ENCODE measurements around the gene SRRT. TPM values are rescaled to one million over a fixed set of nuclear protein-coding genes. Genes with fewer than 3 reads are reported as not detected.

The SRRT gene
- total and polyA plus RNA-seq, 5 experiments from 2014 or later: 51.1 to 267 (median 69.4) TPM

GRCh38 chr7:100892364-100893317 lies 17.7 kb downstream of the SRRT start:
- ATAC-seq: no peak
- Mint-ChIP-seq H3K4me1 (peaks cover 22 to 46% (median 38%) of the 10 kb centered on the region in 4 donors), H3K9me3 (peaks cover 0 to 3% (median 0%) of the 10 kb centered on the region in 9 donors)

GRCh38 chr7:100893318-100893895 lies 18.5 kb downstream of the SRRT start:
- peak overlapping the region in 3 of 10 donors; percentile 18 to 62 (median 48) for H3K4me3 Mint-ChIP-seq
- peaks cover 0 to 10% (median 0%) of the 10 kb centered on the region in 3 donors for H3K36me3 Mint-ChIP-seq
- DNase-seq: no peak
- peaks cover 17 to 38% (median 33%) of the 10 kb centered on the region in 4 donors for H3K4me1 Mint-ChIP-seq
- peaks cover 12 to 56% (median 27%) of the 10 kb centered on the region in 5 donors for H3K27me3 Mint-ChIP-seq
- no peak overlapping the region for H3K27ac Mint-ChIP-seq
- peaks cover 0 to 3% (median 0%) of the 10 kb centered on the region in 9 donors for H3K9me3 Mint-ChIP-seq
- POLR2A ChIA-PET: interaction anchor here (0.6 to 1.2 kb wide), 2 partner anchors 19 to 167 kb away, joined by 5 read pairs; partner anchors contain the start of gene SRRT
- ATAC-seq: no peak

More at GRCh38 chr7:100892364-100893317, 17.7 kb downstream of the SRRT start:
- Mint-ChIP-seq H3K4me3 (peak overlapping the region in 5 of 10 donors; percentile 26 to 85 (median 42)), H3K36me3 (peaks cover 0 to 16% (median under 1%) of the 10 kb centered on the region in 3 donors), H3K27ac (peak overlapping the region in 1 of 10 donors; percentile 40), H3K27me3 (peaks cover 12 to 48% (median 20%) of the 10 kb centered on the region in 5 donors)
- DNase-seq: no peak
- POLR2A ChIA-PET: no interaction called here

GRCh38 chr7:100893910-100894721 lies 19.2 kb downstream of the SRRT start:
- peaks cover 12 to 58% (median 30%) of the 10 kb centered on the region in 5 donors for H3K27me3 Mint-ChIP-seq
- POLR2A ChIA-PET: interaction anchor here (0.6 to 1.2 kb wide), 3 partner anchors 20 to 171 kb away, joined by 4 to 5 read pairs (median 5); partner anchors contain the start of gene SRRT
- peaks cover 16 to 33% (median 28%) of the 10 kb centered on the region in 4 donors for H3K4me1 Mint-ChIP-seq
- H3K9me3 Mint-ChIP-seq: peaks cover 0 to 3% (median 0%) of the 10 kb centered on the region in 9 donors
- DNase-seq (no peak), ATAC-seq (no peak)
- H3K36me3 Mint-ChIP-seq: peaks cover 0 to 8% (median 0%) of the 10 kb centered on the region in 3 donors
- peak overlapping the region in 9 of 10 donors; percentile 18 to 94 (median 36) for H3K4me3 Mint-ChIP-seq
- no peak overlapping the region for H3K27ac Mint-ChIP-seq

GRCh38 chr7:100894860-100895700 lies 20.2 kb downstream of the SRRT start:
- H3K27me3 Mint-ChIP-seq: peaks cover 14 to 58% (median 32%) of the 10 kb centered on the region in 5 donors
- no peak overlapping the region for H3K27ac Mint-ChIP-seq
- ATAC-seq (peak; percentile 33 to 35), DNase-seq (peak; percentile 38 to 81 (median 64))
- peaks cover 0 to 3% (median 0%) of the 10 kb centered on the region in 9 donors for H3K9me3 Mint-ChIP-seq
- H3K36me3 Mint-ChIP-seq: peaks cover 0 to 8% (median 0%) of the 10 kb centered on the region in 3 donors
- H3K4me3 Mint-ChIP-seq: peak overlapping the region in 9 of 10 donors; percentile 10 to 94 (median 49)
- POLR2A ChIA-PET: interaction anchor here (0.5 to 1.2 kb wide), 4 partner anchors 15 to 71 kb away, joined by 3 to 5 read pairs (median 3); partner anchors contain the start of gene SRRT
- peaks cover 16 to 32% (median 25%) of the 10 kb centered on the region in 4 donors for H3K4me1 Mint-ChIP-seq

- peak; percentile 24 to 28 for ATAC-seq
- H3K9me3 Mint-ChIP-seq: peaks cover 0 to 3% (median 0%) of the 10 kb centered on the region in 9 donors
- H3K27me3 Mint-ChIP-seq: peaks cover 15 to 64% (median 34%) of the 10 kb centered on the region in 5 donors
- DNase-seq: no peak
- H3K4me3 Mint-ChIP-seq: peak within 1 kb of the TSS; percentile 78 to 94 (median 88)
- POLR2A ChIA-PET: interaction anchor here (1.0 kb wide), 1 partner anchor 21 kb away, joined by 3 read pairs; the partner anchor contains the start of gene SRRT
- H3K27ac Mint-ChIP-seq: peak within 1 kb of the TSS in 8 of 10 donors; percentile 15 to 88 (median 70)
- peaks cover 0 to 6% (median 0%) of the 10 kb centered on the region in 3 donors for H3K36me3 Mint-ChIP-seq
- H3K4me1 Mint-ChIP-seq: peaks cover 12 to 27% (median 20%) of the 10 kb centered on the region in 4 donors
These were observed 20.7 kb downstream of the SRRT start, which contains the start of gene ACHE for GRCh38 chr7:100895701-100895955. Gene ACHE, minus strand, starts transcription at chr7:100895888. Its CDS starts 1,656 bp downstream, at chr7:100894232.

- Mint-ChIP-seq H3K27ac (peak overlapping the region in 8 of 10 donors; percentile 15 to 88 (median 70)), H3K9me3 (peaks cover 0 to 3% (median 0%) of the 10 kb centered on the region in 9 donors), H3K4me1 (peaks cover 13 to 25% (median 17%) of the 10 kb centered on the region in 4 donors), H3K4me3 (peak overlapping the region; percentile 78 to 94 (median 88)), H3K27me3 (peaks cover 20 to 67% (median 40%) of the 10 kb centered on the region in 5 donors), H3K36me3 (peaks cover 0 to 6% (median 0%) of the 10 kb centered on the region in 3 donors)
- peak in 2 of 10 donors; percentile 23 to 25 for DNase-seq
- peak; percentile 39 to 41 for ATAC-seq
- POLR2A ChIA-PET: interaction anchor here (1.0 kb wide), 1 partner anchor 21 kb away, joined by 3 read pairs; the partner anchor contains the start of gene SRRT
These were observed 21.2 kb downstream of the SRRT start for GRCh38 chr7:100895956-100896731.

- Mint-ChIP-seq H3K27ac (no peak overlapping the region), H3K4me1 (peaks cover 10 to 18% (median 12%) of the 10 kb centered on the region in 4 donors), H3K36me3 (peaks cover 0 to 6% (median 0%) of the 10 kb centered on the region in 3 donors), H3K9me3 (peaks cover 0 to 3% (median 0%) of the 10 kb centered on the region in 9 donors), H3K27me3 (peaks cover 17 to 61% (median 34%) of the 10 kb centered on the region in 5 donors), H3K4me3 (peak overlapping the region; percentile 51 to 94 (median 78))
- DNase-seq (peak in 9 of 10 donors; percentile 39 to 63 (median 48)), ATAC-seq (peak; percentile 64 to 65)
- POLR2A ChIA-PET: no interaction called here
These were observed 22.1 kb downstream of the SRRT start for GRCh38 chr7:100896732-100897608.

GRCh38 chr7:100897772-100898454 lies 23.0 kb downstream of the SRRT start:
- peak overlapping the region; percentile 51 to 78 (median 69) for H3K4me3 Mint-ChIP-seq
- POLR2A ChIA-PET: no interaction called here

GRCh38 chr7:100899432-100899831 lies 24.5 kb downstream of the SRRT start:
- H3K36me3 Mint-ChIP-seq: peaks cover 0 to 4% (median 0%) of the 10 kb centered on the region in 3 donors
- no peak overlapping the region for H3K27ac Mint-ChIP-seq
- peaks cover 10 to 15% (median 12%) of the 10 kb centered on the region in 4 donors for H3K4me1 Mint-ChIP-seq
- ATAC-seq (no peak), DNase-seq (no peak)
- no peak overlapping the region for H3K4me3 Mint-ChIP-seq
- POLR2A ChIA-PET: no interaction called here
- H3K27me3 Mint-ChIP-seq: peaks cover 17 to 40% (median 31%) of the 10 kb centered on the region in 5 donors
- H3K9me3 Mint-ChIP-seq: peaks cover 0 to 3% (median 0%) of the 10 kb centered on the region in 9 donors

More at GRCh38 chr7:100897772-100898454, 23.0 kb downstream of the SRRT start:
- Mint-ChIP-seq H3K4me1 (peaks cover 10 to 15% (median 12%) of the 10 kb centered on the region in 4 donors), H3K36me3 (peaks cover 0 to 6% (median 0%) of the 10 kb centered on the region in 3 donors), H3K27ac (no peak overlapping the region), H3K9me3 (peaks cover 0 to 3% (median 0%) of the 10 kb centered on the region in 9 donors), H3K27me3 (peaks cover 17 to 51% (median 32%) of the 10 kb centered on the region in 5 donors)
- DNase-seq (no peak), ATAC-seq (no peak)

Measured in naive thymus-derived CD8-positive, alpha-beta T cell (primary cell).